ENCODE data around the gene ZC2HC1C. TPM values are rescaled to one million over a fixed set of nuclear protein-coding genes. Genes with fewer than 3 reads are reported as not detected.

The ZC2HC1C gene
- total and polyA plus RNA-seq, 2 of the 13 experiments (the other 11 are each of a cell fraction or from before 2014, with no cell fraction given), result 3.3 to 3.5 TPM

DNA sequence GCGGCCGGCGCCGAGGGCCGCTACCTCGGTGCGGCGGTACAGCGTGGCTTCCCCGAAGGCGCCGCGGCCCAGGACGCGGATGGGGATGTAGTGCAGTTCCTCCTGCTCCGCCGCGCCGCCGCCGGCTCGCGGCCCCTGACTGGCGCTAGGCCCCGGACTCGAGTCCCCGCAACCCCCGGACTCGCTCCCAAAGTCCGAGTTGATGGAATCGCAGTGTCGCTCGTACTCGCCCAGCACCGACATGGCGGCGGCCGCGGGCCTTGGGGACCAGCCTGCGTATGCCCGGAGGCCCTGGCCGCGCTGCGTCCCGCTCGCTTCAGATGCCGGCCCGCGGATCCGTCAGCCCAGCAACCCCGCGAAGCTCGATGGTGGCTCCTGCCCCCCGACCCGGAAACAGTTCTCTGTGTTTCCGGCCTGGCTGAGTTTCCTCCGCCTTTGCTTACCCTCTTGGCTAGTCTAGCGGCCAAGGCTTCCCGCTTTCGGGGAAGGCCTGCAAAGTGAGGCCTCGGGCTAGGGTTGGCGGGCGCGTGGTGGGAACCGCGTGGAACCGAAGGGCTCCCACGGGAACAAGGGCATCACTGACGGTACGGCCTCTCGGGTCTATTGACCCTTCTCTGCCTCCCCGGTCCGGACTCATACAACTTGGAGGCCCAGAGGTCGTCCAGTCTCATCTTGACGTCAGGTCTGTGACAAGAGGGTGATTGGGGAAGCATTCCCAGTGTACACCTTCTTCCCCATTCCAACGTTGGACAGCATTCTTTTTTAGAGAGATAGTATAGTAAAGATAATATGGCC lies 57.4 kb downstream of the ZC2HC1C start, which contains the start of gene NEK9 (continued):
- TF ChIP-seq, protein P1, sequence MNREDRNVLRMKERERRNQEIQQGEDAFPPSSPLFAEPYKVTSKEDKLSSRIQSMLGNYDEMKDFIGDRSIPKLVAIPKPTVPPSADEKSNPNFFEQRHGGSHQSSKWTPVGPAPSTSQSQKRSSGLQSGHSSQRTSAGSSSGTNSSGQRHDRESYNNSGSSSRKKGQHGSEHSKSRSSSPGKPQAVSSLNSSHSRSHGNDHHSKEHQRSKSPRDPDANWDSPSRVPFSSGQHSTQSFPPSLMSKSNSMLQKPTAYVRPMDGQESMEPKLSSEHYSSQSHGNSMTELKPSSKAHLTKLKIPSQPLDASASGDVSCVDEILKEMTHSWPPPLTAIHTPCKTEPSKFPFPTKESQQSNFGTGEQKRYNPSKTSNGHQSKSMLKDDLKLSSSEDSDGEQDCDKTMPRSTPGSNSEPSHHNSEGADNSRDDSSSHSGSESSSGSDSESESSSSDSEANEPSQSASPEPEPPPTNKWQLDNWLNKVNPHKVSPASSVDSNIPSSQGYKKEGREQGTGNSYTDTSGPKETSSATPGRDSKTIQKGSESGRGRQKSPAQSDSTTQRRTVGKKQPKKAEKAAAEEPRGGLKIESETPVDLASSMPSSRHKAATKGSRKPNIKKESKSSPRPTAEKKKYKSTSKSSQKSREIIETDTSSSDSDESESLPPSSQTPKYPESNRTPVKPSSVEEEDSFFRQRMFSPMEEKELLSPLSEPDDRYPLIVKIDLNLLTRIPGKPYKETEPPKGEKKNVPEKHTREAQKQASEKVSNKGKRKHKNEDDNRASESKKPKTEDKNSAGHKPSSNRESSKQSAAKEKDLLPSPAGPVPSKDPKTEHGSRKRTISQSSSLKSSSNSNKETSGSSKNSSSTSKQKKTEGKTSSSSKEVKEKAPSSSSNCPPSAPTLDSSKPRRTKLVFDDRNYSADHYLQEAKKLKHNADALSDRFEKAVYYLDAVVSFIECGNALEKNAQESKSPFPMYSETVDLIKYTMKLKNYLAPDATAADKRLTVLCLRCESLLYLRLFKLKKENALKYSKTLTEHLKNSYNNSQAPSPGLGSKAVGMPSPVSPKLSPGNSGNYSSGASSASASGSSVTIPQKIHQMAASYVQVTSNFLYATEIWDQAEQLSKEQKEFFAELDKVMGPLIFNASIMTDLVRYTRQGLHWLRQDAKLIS (CRISPR knock-in tag; IDR thresholded peaks at IDR 0.05), result no peak
- TF ChIP-seq ZNF274 (CRISPR knock-in tag; IDR thresholded peaks at IDR 0.05) (peak; percentile 77; the same call in 1 of the 2 replicates), BCL3 (CRISPR knock-in tag; IDR thresholded peaks at IDR 0.05) (peak; percentile 36; the same call in 1 of the 2 replicates), ZFAT (CRISPR knock-in tag; conservative IDR thresholded peaks at IDR 0.05) (no peak), ZKSCAN8 (CRISPR knock-in tag; IDR thresholded peaks at IDR 0.05; ENCODE audit: borderline replicate concordance) (peak; percentile 38; the same call in 1 of the 2 replicates), ZMAT3 (CRISPR knock-in tag; conservative IDR thresholded peaks at IDR 0.05) (peak; percentile 59; the same call in 1 of the 2 replicates), GFI1 (CRISPR knock-in tag; IDR thresholded peaks at IDR 0.05; ENCODE audit: borderline replicate concordance) (peak; percentile 62; the same call in 1 of the 2 replicates), ZSCAN20 (CRISPR knock-in tag; IDR thresholded peaks at IDR 0.05; ENCODE audit: borderline replicate concordance) (0 out of 2 replicates have a peak, but pooled peaks have one; percentile 81), GATA4 (IDR thresholded peaks at IDR 0.05; ENCODE audit: borderline replicate concordance, low read depth) (peak; percentile 59), KDM2A (CRISPR knock-in tag; IDR thresholded peaks at IDR 0.05; ENCODE audit: borderline replicate concordance, low read depth) (peak; percentile 100), ZNF329 (CRISPR knock-in tag; IDR thresholded peaks at IDR 0.05; ENCODE audit: low read depth) (no peak; the same call in 1 of the 2 replicates), ETV6 (CRISPR knock-in tag; conservative IDR thresholded peaks at IDR 0.05) (peak; percentile 65), ZNF382 (CRISPR knock-in tag; IDR thresholded peaks at IDR 0.05; ENCODE audit: borderline replicate concordance) (no peak), ZNF552 (CRISPR knock-in tag; IDR thresholded peaks at IDR 0.05; ENCODE audit: borderline replicate concordance) (peak; percentile 82), SMAD3 (CRISPR knock-in tag; IDR thresholded peaks at IDR 0.05) (peak; percentile 70), KDM3A (CRISPR knock-in tag; IDR thresholded peaks at IDR 0.05; ENCODE audit: low read depth) (peak; percentile 63), ZNF761 (CRISPR knock-in tag; conservative IDR thresholded peaks at IDR 0.05) (0 out of 2 replicates have a peak, but pooled peaks have one; percentile 41), ZNF562 (CRISPR knock-in tag; IDR thresholded peaks at IDR 0.05; ENCODE audit: borderline replicate concordance) (no peak), ZNF7 (CRISPR knock-in tag; IDR thresholded peaks at IDR 0.05) (0 out of 2 replicates have a peak, but pooled peaks have one; percentile 24), FOXC1 (CRISPR knock-in tag; IDR thresholded peaks at IDR 0.05; ENCODE audit: borderline replicate concordance) (peak; percentile 83; the same call in 1 of the 2 replicates)
- TF ChIP-seq, protein P2, sequence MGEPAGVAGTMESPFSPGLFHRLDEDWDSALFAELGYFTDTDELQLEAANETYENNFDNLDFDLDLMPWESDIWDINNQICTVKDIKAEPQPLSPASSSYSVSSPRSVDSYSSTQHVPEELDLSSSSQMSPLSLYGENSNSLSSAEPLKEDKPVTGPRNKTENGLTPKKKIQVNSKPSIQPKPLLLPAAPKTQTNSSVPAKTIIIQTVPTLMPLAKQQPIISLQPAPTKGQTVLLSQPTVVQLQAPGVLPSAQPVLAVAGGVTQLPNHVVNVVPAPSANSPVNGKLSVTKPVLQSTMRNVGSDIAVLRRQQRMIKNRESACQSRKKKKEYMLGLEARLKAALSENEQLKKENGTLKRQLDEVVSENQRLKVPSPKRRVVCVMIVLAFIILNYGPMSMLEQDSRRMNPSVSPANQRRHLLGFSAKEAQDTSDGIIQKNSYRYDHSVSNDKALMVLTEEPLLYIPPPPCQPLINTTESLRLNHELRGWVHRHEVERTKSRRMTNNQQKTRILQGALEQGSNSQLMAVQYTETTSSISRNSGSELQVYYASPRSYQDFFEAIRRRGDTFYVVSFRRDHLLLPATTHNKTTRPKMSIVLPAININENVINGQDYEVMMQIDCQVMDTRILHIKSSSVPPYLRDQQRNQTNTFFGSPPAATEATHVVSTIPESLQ (CRISPR knock-in tag; conservative IDR thresholded peaks at IDR 0.05), result 0 out of 2 replicates have a peak, but pooled peaks have one; percentile 34
